Right lobe of liver (tissue), 6 donors: Measurements from ENCODE around the gene NEDD4L. TPM values are rescaled to one million over a fixed set of nuclear protein-coding genes. Genes with fewer than 3 reads are reported as not detected.

ENCODE experiments used
- ATAC-seq, 4 donors: fragments of 200-7000 bp; cut with Tn5 transposase; one replicate each; pipeline ENCODE4 v1.9.1; 2020; ENCODE audit warnings: mild to moderate bottlenecking in 4 of 4, moderate library complexity in 4 of 4
- DNase-seq, 3 donors: peaks; one replicate each; pipeline ENCODE4 v3.0.0-alpha.2; 2020
- H3K27ac ChIP-seq, 3 donors: fragments of 200-600 bp; one replicate each; pipeline ENCODE4 v1.8.0; 2022
- H3K27me3 ChIP-seq, 2 donors: fragments of 200-600 bp; one replicate each; pipeline ENCODE4 v1.8.0; 2022
- H3K36me3 ChIP-seq, 4 donors: fragments of 200-600 bp; sonication (generic) in 1 of 4; one replicate each; pipeline versions ENCODE4 v1.5.1 to v1.8.0; 2017 to 2022; ENCODE audit warnings: control low read depth in 1 of 4
- H3K4me1 ChIP-seq, 4 donors: fragments of 200-600 bp; sonication (generic) in 1 of 4; one replicate each; pipeline versions ENCODE4 v1.5.1 to v1.8.0; 2017 to 2022; ENCODE audit warnings: control low read depth in 1 of 4
- H3K4me3 ChIP-seq, 3 donors: fragments of 200-600 bp; one replicate each; pipeline ENCODE4 v1.8.0; 2022
- H3K9me3 ChIP-seq, 4 donors: fragments of 200-600 bp; sonication (generic) in 1 of 4; one replicate each; pipeline versions ENCODE4 v1.5.1 to v1.8.0; 2017 to 2022; ENCODE audit warnings: control low read depth in 1 of 4
- POLR2A ChIP-seq: fragments of 450-650 bp; IDR thresholded peaks from one replicate; pipeline ENCODE4 v1.6.1; 2017; ENCODE audit warnings: antibody characterized with exemption, mild to moderate bottlenecking
- WGBS: methylation state at CpG from one replicate; pipeline ENCODE4 v1.1.6; 2018; ENCODE audit warnings: low coverage, low lambda C conversion rate; ENCODE audit not compliant: insufficient coverage; ENCODE audit errors: missing lambda C conversion rate; 5-methylcytosine and 5-hydroxymethylcytosine counted together
- intact Hi-C, 2 donors: fragments of 100-400 bp; cut with DNase I; formaldehyde crosslinking; loops; one replicate each; pipeline versions ENCODE4 v1.11.2 to v1.14.1; 2022
- total RNA-seq, 6 experiments: library from RNA; depleted of rRNA in 2 of 6; stranded (reverse); fragments of >200 nt in 2 of 6; fragmentation: NEBNext Ultra II Directional in 3 of 6; extraction: Animal tissue kit (Norgen Biotek cat#: 25700) in 3 of 6; gene quantifications; one replicate each; pipeline versions ENCODE4 v1.1.0 to v1.2.4, GENCODE V29; 2016 to 2023
- TF ChIP-seq, protein P1 (sequence below), 4 donors: fragments of 200-600 bp in 3 of 4; fragments of 450-650 bp in 1 of 4; IDR thresholded peaks; one replicate each; pipeline versions ENCODE4 v1.5.1 to v1.8.0; 2016 to 2022; ENCODE audit warnings: antibody characterized with exemption in 4 of 4, mild to moderate bottlenecking in 2 of 4
- donor health status: DM: no; HTN: yes; CAD: no.
- donor health status: DM: no; HTN: no; CAD: no.
- donor health status: DM: no; HTN: no; CAD: no.
- donor health status: DM: no; HTN: yes; CAD: no.
- donor health status: DM: no; HTN: yes; CAD: no.

NEDD4L gene
- total RNA-seq, 6 experiments from 2014 or later = 21.5 to 41.0 (median 33.2) TPM

DNA sequence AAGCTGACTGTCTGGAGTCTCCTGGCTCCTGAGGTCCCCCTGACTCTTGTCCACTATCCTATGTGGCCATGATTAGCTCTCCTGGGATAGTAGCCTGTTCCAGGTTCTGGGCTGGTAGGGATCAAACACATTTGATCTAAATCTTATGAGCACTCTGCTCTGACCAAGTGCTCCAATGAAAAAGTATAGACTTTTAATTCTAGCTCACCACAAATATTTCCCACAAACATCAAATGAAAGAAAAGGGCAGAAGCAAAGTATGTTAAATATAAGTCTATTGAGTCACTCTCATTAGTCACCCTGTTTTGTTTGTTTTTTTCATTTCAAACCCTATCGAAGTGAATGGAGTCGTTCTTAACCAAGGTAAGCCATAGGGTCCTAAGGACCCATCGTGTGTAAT is 39.7 kb upstream of the NEDD4L start:
- Histone ChIP-seq H3K4me3 (no peak overlapping the region), H3K27me3 (no peaks in the 10 kb centered on the region), H3K36me3 (no peaks in the 10 kb centered on the region), H3K27ac (no peak overlapping the region), H3K9me3 (no peaks in the 10 kb centered on the region), H3K4me1 (no peaks in the 10 kb centered on the region)
- intact Hi-C loops = no loop called here
- TF ChIP-seq POLR2A = no peak
- TF ChIP-seq, protein P1, sequence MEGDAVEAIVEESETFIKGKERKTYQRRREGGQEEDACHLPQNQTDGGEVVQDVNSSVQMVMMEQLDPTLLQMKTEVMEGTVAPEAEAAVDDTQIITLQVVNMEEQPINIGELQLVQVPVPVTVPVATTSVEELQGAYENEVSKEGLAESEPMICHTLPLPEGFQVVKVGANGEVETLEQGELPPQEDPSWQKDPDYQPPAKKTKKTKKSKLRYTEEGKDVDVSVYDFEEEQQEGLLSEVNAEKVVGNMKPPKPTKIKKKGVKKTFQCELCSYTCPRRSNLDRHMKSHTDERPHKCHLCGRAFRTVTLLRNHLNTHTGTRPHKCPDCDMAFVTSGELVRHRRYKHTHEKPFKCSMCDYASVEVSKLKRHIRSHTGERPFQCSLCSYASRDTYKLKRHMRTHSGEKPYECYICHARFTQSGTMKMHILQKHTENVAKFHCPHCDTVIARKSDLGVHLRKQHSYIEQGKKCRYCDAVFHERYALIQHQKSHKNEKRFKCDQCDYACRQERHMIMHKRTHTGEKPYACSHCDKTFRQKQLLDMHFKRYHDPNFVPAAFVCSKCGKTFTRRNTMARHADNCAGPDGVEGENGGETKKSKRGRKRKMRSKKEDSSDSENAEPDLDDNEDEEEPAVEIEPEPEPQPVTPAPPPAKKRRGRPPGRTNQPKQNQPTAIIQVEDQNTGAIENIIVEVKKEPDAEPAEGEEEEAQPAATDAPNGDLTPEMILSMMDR (IDR thresholded peaks at IDR 0.05) = no peak
- no peak for DNase-seq
- WGBS = 92% methylated on average over 3 of the region's 3 CpGs
- ATAC-seq = no peak

DNA sequence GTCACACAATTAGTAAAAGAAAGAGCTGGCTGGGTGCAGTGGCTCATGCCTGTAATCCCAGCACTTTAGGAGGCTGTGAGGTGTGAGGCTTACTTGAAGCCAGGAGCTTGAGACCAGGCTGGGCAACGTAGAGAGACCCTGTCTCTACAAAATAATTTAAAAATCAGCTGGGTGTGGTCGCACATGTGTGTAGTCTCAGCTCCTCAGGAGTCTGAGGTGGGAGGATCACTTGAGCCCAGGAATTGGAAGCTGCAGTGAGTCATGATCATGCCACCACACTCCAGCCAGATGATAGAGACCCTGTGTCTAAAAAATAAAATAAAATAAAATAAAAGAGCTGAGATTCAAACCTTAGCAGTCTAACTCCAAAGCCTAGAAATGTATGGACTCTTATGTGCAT is 39.0 kb upstream of the NEDD4L start:
- 88% methylated on average over 2 of the region's 2 CpGs for WGBS
- Histone ChIP-seq H3K4me1 (no peaks in the 10 kb centered on the region), H3K4me3 (no peak overlapping the region), H3K27me3 (no peaks in the 10 kb centered on the region), H3K36me3 (no peaks in the 10 kb centered on the region), H3K9me3 (no peaks in the 10 kb centered on the region), H3K27ac (no peak overlapping the region)
- TF ChIP-seq, protein P1 (IDR thresholded peaks at IDR 0.05) = no peak
- no peak for TF ChIP-seq POLR2A
- intact Hi-C loops = no loop called here
- ATAC-seq = no peak
- no peak for DNase-seq

DNA sequence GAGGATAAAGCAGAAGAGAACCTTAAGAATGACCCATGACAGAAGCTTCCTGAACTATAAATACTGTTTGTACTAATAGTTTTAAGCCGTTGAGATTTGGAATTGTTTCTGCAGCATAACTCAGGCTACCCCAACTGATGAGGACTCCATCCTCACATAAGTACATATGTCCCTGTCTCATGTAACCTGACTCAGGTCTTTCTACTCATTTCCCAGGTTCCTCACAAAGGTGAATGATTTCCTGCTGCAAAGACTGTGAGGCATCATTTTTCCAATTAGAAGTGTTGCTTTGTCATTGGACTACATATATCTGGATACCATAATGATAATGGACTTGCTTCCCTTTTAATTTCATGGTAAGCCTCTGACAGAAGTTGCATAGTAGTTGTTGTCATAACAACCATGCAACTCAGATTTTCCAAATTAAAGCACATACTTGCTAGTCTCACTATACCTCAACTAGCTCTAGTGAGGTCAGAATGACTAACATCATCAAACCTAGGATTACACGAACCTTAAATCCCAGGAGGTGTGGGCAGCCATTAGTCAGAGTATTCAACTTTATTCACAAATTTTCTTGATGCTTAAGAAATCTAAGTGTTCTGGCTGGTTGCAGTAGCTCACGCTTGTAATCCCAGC is 38.0 kb upstream of the NEDD4L start:
- H3K36me3 ChIP-seq = no peaks in the 10 kb centered on the region
- TF ChIP-seq, protein P1 (IDR thresholded peaks at IDR 0.05) = no peak
- no peak for TF ChIP-seq POLR2A
- H3K4me3 ChIP-seq = no peak overlapping the region
- H3K27ac ChIP-seq = no peak overlapping the region
- intact Hi-C loops = no loop called here
- H3K4me1 ChIP-seq = no peaks in the 10 kb centered on the region
- H3K9me3 ChIP-seq = no peaks in the 10 kb centered on the region
- ATAC-seq (no peak), DNase-seq (no peak)
- H3K27me3 ChIP-seq = no peaks in the 10 kb centered on the region
- WGBS = 50% methylated on average over 3 of the region's 3 CpGs

DNA sequence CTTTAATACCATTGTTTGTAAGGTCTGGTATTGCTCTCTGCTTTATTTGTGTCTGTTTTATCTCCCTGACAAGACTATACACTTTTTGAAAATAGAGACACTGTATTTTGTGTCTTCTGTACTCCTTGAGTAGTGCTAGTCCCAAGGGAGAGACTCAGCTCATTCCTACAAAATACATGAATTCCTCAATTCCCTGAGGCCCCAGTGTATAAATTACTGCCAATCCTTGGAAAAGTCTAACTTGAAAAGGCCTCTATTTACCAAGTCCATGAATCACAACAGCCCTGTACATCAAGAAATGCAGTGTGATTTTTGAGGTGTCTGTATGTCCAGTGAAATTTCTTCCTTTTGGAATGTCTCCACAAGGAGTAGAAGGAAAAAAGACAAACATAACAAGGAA is 34.9 kb upstream of the NEDD4L start:
- no peak for DNase-seq
- intact Hi-C loops = no loop called here
- no peak for ATAC-seq
- TF ChIP-seq, protein P1 (IDR thresholded peaks at IDR 0.05) = no peak
- TF ChIP-seq POLR2A = no peak
- H3K27ac ChIP-seq = no peak overlapping the region
- H3K36me3 ChIP-seq = no peaks in the 10 kb centered on the region
- H3K9me3 ChIP-seq = no peaks in the 10 kb centered on the region
- no peak overlapping the region for H3K4me3 ChIP-seq
- no peaks in the 10 kb centered on the region for H3K27me3 ChIP-seq
- H3K4me1 ChIP-seq = peaks cover 0 to 14% (median under 1%) of the 10 kb centered on the region in 4 donors

DNA sequence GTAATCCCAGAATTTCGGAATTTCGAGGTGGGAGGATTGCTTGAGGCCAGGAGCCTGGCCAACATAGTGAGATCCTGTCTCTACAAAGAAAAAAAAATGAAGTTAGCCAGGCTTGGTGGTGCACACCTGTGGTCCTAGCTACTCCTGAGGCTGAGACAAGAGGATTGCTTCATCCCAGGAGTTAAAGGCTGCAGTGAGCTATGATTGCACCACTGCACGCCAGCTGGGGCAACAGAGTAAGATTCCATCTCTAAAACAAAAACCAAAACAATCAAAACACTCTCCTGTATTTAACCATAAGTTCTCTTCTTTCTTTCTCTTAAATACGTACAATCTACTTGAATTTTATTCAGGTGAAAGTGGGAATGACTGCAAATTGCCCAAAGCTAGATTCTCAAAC is 33.8 kb upstream of the NEDD4L start:
- no peak for TF ChIP-seq POLR2A
- TF ChIP-seq, protein P1 (IDR thresholded peaks at IDR 0.05) = no peak
- WGBS = 64% methylated on average over 3 of the region's 4 CpGs
- no peak for DNase-seq

More for the DNA sequence above, 33.8 kb upstream of the NEDD4L start:
- Histone ChIP-seq H3K27ac (no peak overlapping the region), H3K4me1 (peaks cover 0 to 18% (median 3%) of the 10 kb centered on the region in 4 donors), H3K4me3 (no peak overlapping the region), H3K27me3 (no peaks in the 10 kb centered on the region), H3K36me3 (no peaks in the 10 kb centered on the region), H3K9me3 (no peaks in the 10 kb centered on the region)
- intact Hi-C loops = no loop called here
- no peak for ATAC-seq
